ENCODE measurements around the gene UBE2F. TPM values are rescaled to one million over a fixed set of nuclear protein-coding genes. Genes with fewer than 3 reads are reported as not detected.

UBE2F gene
- total and polyA plus RNA-seq, 2 of the 13 experiments (the other 11 are each of a cell fraction or from before 2014, with no cell fraction given): 35.4 to 73.1 TPM

- peak; percentile 42; the same call in 1 of the 2 replicates for TF ChIP-seq FOXC1 (CRISPR knock-in tag; IDR thresholded peaks at IDR 0.05; ENCODE audit: borderline replicate concordance)
- TF ChIP-seq ETV6 (CRISPR knock-in tag; conservative IDR thresholded peaks at IDR 0.05): peak; percentile 70; the same call in 1 of the 2 replicates
- no peak for TF ChIP-seq AFF4 (CRISPR knock-in tag; IDR thresholded peaks at IDR 0.05)
- TF ChIP-seq PLSCR1 (CRISPR knock-in tag; IDR thresholded peaks at IDR 0.05; ENCODE audit: borderline replicate concordance): no peak
- no peak for TF ChIP-seq ZFP41 (CRISPR knock-in tag; IDR thresholded peaks at IDR 0.05; ENCODE audit: borderline replicate concordance)
- TF ChIP-seq ZNF766 (CRISPR knock-in tag; IDR thresholded peaks at IDR 0.05; ENCODE audit: borderline replicate concordance): no peak
- peak; percentile 70; the same call in 1 of the 2 replicates for TF ChIP-seq DMAP1 (CRISPR knock-in tag; IDR thresholded peaks at IDR 0.05)
- TF ChIP-seq TIGD3 (CRISPR knock-in tag; IDR thresholded peaks at IDR 0.05; ENCODE audit: borderline replicate concordance): no peak
- no peak; the same call in 1 of the 2 replicates for TF ChIP-seq ZNF253 (CRISPR knock-in tag; IDR thresholded peaks at IDR 0.05; ENCODE audit: borderline replicate concordance)
- TF ChIP-seq CHD2 (IDR thresholded peaks at IDR 0.05; ENCODE audit: low read depth, low read length): peak; percentile 71
- no peak for TF ChIP-seq KAT2B (IDR thresholded peaks at IDR 0.05; ENCODE audit: borderline replicate concordance, low read depth, low read length)
- peak; percentile 4; the same call in 1 of the 2 replicates for TF ChIP-seq ZNF557 (CRISPR knock-in tag; IDR thresholded peaks at IDR 0.05)
- TF ChIP-seq SNAI1 (CRISPR knock-in tag; IDR thresholded peaks at IDR 0.05; ENCODE audit: borderline replicate concordance): no peak
- TF ChIP-seq GABPA (IDR thresholded peaks at IDR 0.05; ENCODE audit: low read depth, low read length): peak; percentile 78
- TF ChIP-seq GABPA (CRISPR knock-in tag; IDR thresholded peaks at IDR 0.05; ENCODE audit: low read depth): peak; percentile 78
- no peak; the same call in 1 of the 2 replicates for TF ChIP-seq STAT6 (CRISPR knock-in tag; IDR thresholded peaks at IDR 0.05; ENCODE audit: borderline replicate concordance)
- TF ChIP-seq ZFP62 (CRISPR knock-in tag; IDR thresholded peaks at IDR 0.05): no peak
- TF ChIP-seq ZBTB7B (CRISPR knock-in tag; IDR thresholded peaks at IDR 0.05): no peak
- peak; percentile 44; the same call in 1 of the 2 replicates for TF ChIP-seq ZFP90 (CRISPR knock-in tag; IDR thresholded peaks at IDR 0.05; ENCODE audit: borderline replicate concordance)
- TF ChIP-seq NFKB2 (CRISPR knock-in tag; IDR thresholded peaks at IDR 0.05; ENCODE audit: borderline replicate concordance): peak; percentile 44; the same call in 1 of the 2 replicates
- no peak for TF ChIP-seq SUZ12 (IDR thresholded peaks at IDR 0.05; ENCODE audit: low read depth, low read length)
Measured at GRCh38 chr2:237966565-237967462, at the start of gene UBE2F (continued).
